Mammary epithelial cell (primary cell): ENCODE results near the gene AKTIP.

ENCODE experiments used
- CTCF ChIP-seq, 2 donors: IDR thresholded peaks in 1 of 2; conservative IDR thresholded peaks in 1 of 2; 2 replicates each; pipeline ENCODE4 v1.5.1; 2011 to 2012; ENCODE audit warnings: inconsistent platforms in 2 of 2, low read length in 2 of 2, mild to moderate bottlenecking in 2 of 2, control low read depth in 1 of 2, low read depth in 1 of 2; ENCODE audit not compliant: insufficient read depth in 1 of 2; ENCODE audit errors: extremely low read depth in 1 of 2
- EZH2 ChIP-seq: IDR thresholded peaks from 2 replicates; pipeline ENCODE4 v1.6.1; 2012; ENCODE audit warnings: low read length, inconsistent platforms, borderline replicate concordance

GRCh38 chr16:53484542-53484941 is 18.5 kb downstream of the AKTIP start:
- no peak for TF ChIP-seq CTCF (conservative IDR thresholded peaks at IDR 0.05 in 1 of 2, IDR thresholded peaks at IDR 0.05 in 1 of 2; ENCODE audit: extremely low read depth in 1 of 2, insufficient read depth in 1 of 2, low read depth in 1 of 2, low read length in 2 of 2)
- TF ChIP-seq EZH2, result no peak
